ENCODE results near the gene OR51L1.

- TF ChIP-seq POLR2AphosphoS5 (IDR thresholded peaks at IDR 0.05; ENCODE audit: borderline replicate concordance, low read depth, low read length): no peak
- no peak for TF ChIP-seq EZH2 (IDR thresholded peaks at IDR 0.05)
- TF ChIP-seq FOXP2 (optimal IDR thresholded peaks at IDR 0.05; ENCODE audit: control extremely low read depth, extremely low read length, insufficient read depth): no peak
Observed at GRCh38 chr11:5007561-5007960, 12.9 kb downstream of the OR51L1 start.

Data from SK-N-MC (cell line).